ENCODE data around the gene MR1.

DNA sequence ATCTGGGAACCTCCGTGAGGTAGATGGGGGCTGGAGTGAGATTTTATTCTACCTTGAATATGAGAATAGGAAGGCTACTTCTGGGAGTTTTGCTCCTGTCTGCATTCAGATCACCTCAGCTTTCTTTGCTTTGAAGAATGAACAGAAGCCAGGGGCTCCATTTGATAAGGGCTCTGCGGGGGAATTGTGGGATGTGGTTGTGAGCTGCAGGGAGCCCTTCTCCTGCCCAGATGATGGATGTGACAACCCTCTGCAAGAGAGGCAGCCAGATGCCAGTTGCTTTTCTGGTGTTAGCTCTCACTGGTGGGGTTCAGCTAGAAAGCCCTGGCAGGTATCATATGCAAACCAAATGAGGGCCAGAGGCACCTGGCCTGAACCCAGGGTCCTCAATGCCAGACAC is 76.2 kb downstream of the MR1 start:
- no peak for TF ChIP-seq CTCF (conservative IDR thresholded peaks at IDR 0.05; ENCODE audit: low read length)
- TF ChIP-seq EZH2phosphoT487 (IDR thresholded peaks at IDR 0.05; ENCODE audit: borderline replicate concordance) = no peak
